Measurements from ENCODE around the gene SMNDC1. TPM values are rescaled to one million over a fixed set of nuclear protein-coding genes. Genes with fewer than 3 reads are reported as not detected.

The SMNDC1 gene
- total and polyA plus RNA-seq, 10 of the 15 experiments (the other 5 are each of a cell fraction or from before 2014, with no cell fraction given), result 4.6 to 37.2 (median 18.1) TPM

- no peak overlapping the region for H3K4me3 ChIP-seq
- no peak overlapping the region for H3K9ac ChIP-seq (ENCODE audit: control insufficient read depth, insufficient read depth, low read length)
- FAIRE-seq (no peak), ATAC-seq (no peak), DNase-seq (ENCODE audit: low read depth, low spot score) (no peak)
- H2AFZ ChIP-seq (ENCODE audit: control insufficient read depth, low read depth, low read length), result no peak overlapping the region
- 94% methylated on average over 1 of the region's 1 CpG for WGBS (ENCODE audit: insufficient coverage, insufficient replicate concordance, low lambda C conversion rate, missing lambda C conversion rate)
- peaks cover 19% of the 10 kb centered on the region for H3K4me1 ChIP-seq (ENCODE audit: control insufficient read depth, insufficient read depth, low read length)
- intact Hi-C loops (cut with micrococcal nuclease; ENCODE audit: unreplicated experiment), result no loop called here
- ChIA-PET CTCF (interaction anchor here (0.8 kb wide), 2 partner anchors 9 to 43 kb away, joined by 3 read pairs; no protein-coding TSS in a partner anchor), RAD21 (ENCODE audit: unreplicated experiment) (interaction anchor here (0.6 to 1.6 kb wide), 4 partner anchors 21 to 306 kb away, joined by 3 to 4 read pairs (median 4); no protein-coding TSS in a partner anchor), POLR2A (no interaction called here), SMC1A (ENCODE audit: uncharacterized antibody, unreplicated experiment) (no interaction called here)
- no peaks in the 10 kb centered on the region for H3K36me3 ChIP-seq (ENCODE audit: control insufficient read depth in 2 of 2, insufficient read depth in 2 of 2, low read length in 1 of 2)
- no peak overlapping the region for H3K4me2 ChIP-seq (ENCODE audit: control insufficient read depth, insufficient read depth)
- H3K27ac ChIP-seq (ENCODE audit: control insufficient read depth, insufficient read depth), result no peak overlapping the region
- peaks cover 0 to 2% of the 10 kb centered on the region in 2 experiments; a peak in 1 of 4 replicates for H3K27me3 ChIP-seq (replicated peaks in 1 of 2; ENCODE audit: control insufficient read depth in 2 of 2, insufficient read depth in 2 of 2, low read length in 1 of 2)
- no peaks in the 10 kb centered on the region for H3K79me2 ChIP-seq (ENCODE audit: control insufficient read depth, insufficient read depth, low read length)
- no peaks in the 10 kb centered on the region for H4K20me1 ChIP-seq (ENCODE audit: control insufficient read depth, insufficient read depth)
- no TSS peak for BruUV-seq (replicated peaks)
- H3K9me3 ChIP-seq (replicated peaks; ENCODE audit: control insufficient read depth, insufficient read depth, low read length), result peaks cover 2% of the 10 kb centered on the region; the same call in 2 of the 3 replicates
- in situ Hi-C loops (cut with MboI), result no loop called here
- TF ChIP-seq CTCF (IDR thresholded peaks at IDR 0.05 in 2 of 3, conservative IDR thresholded peaks at IDR 0.05 in 1 of 3; ENCODE audit: control insufficient read depth in 2 of 3, extremely low read depth in 1 of 3, insufficient read depth in 1 of 3, low read depth in 3 of 3, low read length in 3 of 3) (no peak), ZBED1 (IDR thresholded peaks at IDR 0.05; ENCODE audit: borderline replicate concordance) (no peak), CHD1 (IDR thresholded peaks at IDR 0.05; ENCODE audit: low read depth, low read length) (no peak), KLF5 (IDR thresholded peaks at IDR 0.05; ENCODE audit: partially characterized antibody) (no peak), ZBTB33 (IDR thresholded peaks at IDR 0.05) (no peak), CHD4 (IDR thresholded peaks at IDR 0.05) (no peak), SREBF2 (IDR thresholded peaks at IDR 0.05; ENCODE audit: low read length) (no peak), TCF3 (IDR thresholded peaks at IDR 0.05; ENCODE audit: borderline replicate concordance, insufficient read depth, low read depth, low read length) (no peak), ZSCAN29 (IDR thresholded peaks at IDR 0.05) (no peak), RELA (IDR thresholded peaks at IDR 0.05; ENCODE audit: borderline replicate concordance, partially characterized antibody) (no peak), HSF1 (IDR thresholded peaks at IDR 0.05; ENCODE audit: low read depth, low read length) (no peak), SKIL (IDR thresholded peaks at IDR 0.05; ENCODE audit: low read depth, poor library complexity, severe bottlenecking) (no peak), BRCA1 (IDR thresholded peaks at IDR 0.05; ENCODE audit: low read depth, low read length) (no peak), NR2C1 (IDR thresholded peaks at IDR 0.05) (no peak), SREBF1 (IDR thresholded peaks at IDR 0.05; ENCODE audit: low read length) (no peak), JUND (IDR thresholded peaks at IDR 0.05; ENCODE audit: low read depth, low read length) (no peak), CBX5 (IDR thresholded peaks at IDR 0.05; ENCODE audit: low read depth) (no peak), RUNX3 (IDR thresholded peaks at IDR 0.05; ENCODE audit: low read length) (no peak), MTA2 (IDR thresholded peaks at IDR 0.05; ENCODE audit: low read depth) (no peak)
Measured at GRCh38 chr10:110252151-110252550, 52.6 kb downstream of the SMNDC1 start.
